Activated naive CD8-positive, alpha-beta T cell treated with anti-CD3 and anti-CD28 coated beads, Interleukin-2, amount 50 U/mL, for 16 hours (primary cell): ENCODE data around the gene CTXN3.
"Not testable (repeated sequence)": the region's sequence is repeated elsewhere in the genome, so short reads cannot be mapped to it uniquely, and the experiment has no call there.

Experiments
- DNase-seq: peaks from one replicate; pipeline ENCODE4 v3.0.0-alpha.2; 2020; ENCODE audit warnings: low read depth, low spot score

CTXN3 gene

GRCh38 chr5:127650649-127651048 is 1.8 kb downstream of the CTXN3 start:
- DNase-seq, result no peak

DNA sequence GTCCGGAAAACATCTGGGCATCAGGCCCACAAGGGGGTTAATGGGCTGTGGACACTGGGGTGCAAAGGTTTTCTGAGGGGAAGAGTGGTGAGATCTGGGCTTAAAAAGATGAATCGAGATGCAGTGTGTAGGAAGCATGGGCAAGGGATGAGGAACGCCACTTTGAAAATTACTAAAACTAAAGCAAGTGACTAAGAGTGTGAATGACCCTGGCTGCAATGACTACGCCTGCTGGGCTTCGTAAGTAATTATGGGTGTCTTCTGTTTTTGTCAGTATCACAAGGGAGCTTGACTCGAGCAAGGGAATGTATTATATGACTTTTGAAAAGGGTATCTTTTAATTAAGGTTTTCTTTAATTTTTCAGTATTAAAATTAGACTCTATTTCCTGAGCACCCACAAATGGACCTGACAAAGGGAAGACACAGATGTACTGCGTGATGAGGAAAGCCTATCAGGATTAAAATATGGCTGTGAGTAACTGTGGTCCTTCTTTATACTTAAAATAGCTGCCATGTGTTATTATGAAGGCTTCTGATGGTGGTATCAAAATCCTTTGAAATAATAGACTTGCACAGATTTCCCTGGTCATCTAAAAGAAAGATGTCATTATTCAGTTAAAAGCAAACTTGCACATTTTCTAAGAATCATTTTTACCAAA is 4.2 kb downstream of the CTXN3 start:
- no peak for DNase-seq

DNA sequence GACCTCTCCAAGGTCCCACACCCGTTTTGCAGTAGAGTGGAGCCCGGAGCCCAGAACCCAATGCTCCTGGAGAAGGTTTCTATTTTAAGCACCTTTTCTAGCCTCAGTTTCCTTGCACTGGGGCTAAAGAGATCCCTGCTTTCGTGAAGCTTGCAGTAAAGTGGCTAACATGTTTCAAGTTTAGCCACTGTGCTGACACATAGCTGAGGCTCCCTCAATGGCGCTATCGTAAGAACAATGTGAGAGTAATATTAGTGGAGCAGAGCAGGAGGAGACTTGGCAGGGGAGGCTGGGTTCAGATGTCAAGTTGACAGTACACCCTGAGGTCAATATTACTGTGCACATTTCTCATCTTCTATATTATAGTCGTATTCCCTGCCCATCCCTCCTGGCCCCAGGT is 7.9 kb downstream of the CTXN3 start:
- DNase-seq, result no peak

DNA sequence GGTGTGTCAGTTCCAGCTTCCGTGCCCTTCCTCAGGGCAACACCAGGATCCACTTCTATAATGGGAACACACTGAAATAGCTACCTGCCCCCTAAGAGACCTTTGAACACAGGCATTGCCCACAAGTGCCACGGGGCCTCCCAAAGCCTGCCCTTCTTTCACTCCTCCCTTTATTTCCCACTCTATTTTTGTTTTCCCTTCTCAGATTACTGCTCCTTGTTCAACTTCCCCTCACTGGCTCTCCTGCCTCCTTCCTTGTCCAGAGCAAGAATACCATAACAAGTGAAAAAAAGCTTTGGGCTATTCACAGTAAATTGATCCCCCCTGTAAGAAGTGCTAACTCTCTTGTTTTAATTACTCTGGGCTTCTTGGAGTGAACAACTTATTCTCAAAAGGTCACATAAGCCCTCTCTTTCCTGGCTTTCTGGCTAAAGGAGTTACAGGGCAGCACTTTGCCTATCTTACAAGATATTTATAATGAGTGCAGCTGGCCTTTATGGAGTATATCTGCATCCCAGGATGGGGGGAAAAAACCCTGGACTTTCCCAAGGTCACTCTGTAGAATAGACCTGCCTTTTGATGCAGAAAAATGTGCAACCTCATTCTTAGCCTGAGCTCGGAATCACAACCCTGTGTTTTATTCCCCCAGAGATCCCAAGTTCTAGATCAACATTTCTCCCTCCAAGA is 11.3 kb downstream of the CTXN3 start:
- DNase-seq, result no peak

DNA sequence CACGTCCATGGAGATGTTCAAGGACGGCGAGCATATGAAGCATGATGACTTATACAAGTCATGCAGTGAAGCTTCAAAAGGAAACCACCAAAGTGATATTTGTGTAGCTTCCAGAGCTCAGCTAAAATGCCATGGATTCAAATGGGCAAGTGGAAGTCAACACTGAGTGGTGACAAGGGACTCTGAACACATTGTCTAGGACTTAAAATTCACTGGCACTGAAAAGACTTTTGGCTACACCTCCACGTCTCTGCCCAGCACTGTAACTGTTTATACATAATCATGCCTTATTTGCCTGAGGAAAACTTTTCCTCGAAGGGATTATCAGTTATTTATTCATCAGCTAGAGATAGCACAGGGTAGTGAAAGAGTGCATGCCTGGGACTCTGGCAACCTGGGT is 15.2 kb downstream of the CTXN3 start:
- DNase-seq, result no peak

DNA sequence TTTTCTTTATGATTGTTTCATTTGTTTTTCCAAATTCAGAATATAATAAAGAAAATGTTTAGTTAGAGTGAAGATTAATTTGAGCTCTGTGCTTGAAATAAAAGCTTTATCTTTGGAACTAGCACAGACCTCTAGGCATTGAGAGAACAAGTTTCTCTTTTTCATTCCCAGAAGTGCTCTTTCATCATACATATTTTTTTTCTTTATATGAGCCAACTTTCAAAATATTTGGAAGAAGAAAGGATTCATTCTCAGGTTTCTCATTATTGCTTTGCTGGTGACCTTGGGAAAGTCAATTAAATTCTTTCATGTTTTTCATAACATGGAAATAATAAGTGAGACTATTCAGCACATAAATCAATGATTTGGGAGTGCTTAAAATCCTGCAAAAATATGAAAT is 16.8 kb downstream of the CTXN3 start:
- DNase-seq, result no peak

DNA sequence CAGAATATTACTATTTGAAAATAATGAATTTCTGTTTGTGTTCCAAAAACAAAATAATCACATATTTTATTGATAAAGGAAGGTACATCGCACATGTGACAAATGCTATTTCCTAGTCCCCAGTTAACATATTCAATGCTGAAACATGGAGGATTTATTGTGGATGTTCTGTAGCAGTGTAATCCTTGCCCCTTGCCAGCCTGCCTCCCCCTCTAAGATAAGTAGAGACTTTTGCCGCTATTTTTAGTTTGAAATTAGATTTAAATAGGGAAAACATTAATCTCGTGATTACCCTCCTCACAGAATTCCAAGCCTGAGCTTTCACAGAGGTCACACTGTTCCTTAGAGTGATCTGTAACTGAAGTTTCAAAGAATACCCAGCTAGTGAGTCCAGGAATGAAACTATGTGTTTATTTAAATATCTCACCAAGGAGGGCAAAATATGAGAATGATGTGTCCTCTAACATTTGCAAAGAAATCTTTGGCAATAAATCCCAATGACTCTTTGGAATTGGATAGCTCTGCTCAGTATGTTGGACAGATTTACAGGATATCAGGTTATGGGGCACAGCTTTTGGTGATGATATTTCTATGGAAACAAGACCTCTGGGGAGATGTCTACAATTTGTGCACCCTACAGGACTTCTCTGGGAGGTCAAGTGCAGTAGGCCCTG is 17.3 kb downstream of the CTXN3 start:
- no peak for DNase-seq

DNA sequence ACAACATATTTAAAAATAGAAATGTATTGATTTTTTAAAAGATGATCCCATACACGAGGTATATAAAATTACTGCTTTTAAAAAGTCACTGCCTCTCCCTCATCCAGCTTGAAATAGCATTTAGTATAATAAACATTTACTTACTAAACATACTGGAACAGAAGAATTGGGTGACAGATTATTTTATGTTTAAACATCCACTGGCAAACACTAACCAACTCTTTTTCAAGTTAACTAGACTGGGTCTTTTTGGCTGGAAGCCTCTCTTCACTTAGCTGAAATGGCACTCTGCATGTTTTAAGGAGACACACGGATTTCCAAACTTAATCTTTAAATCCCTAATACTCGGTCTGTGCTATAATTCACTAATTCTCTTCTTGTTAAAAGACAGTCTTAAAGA is 19.0 kb downstream of the CTXN3 start:
- DNase-seq, result no peak

GRCh38 chr5:127671218-127671617 is 22.3 kb downstream of the CTXN3 start:
- DNase-seq, result no peak

- DNase-seq, result no peak
Measured at GRCh38 chr5:127673117-127673800, 24.4 kb downstream of the CTXN3 start.

DNA sequence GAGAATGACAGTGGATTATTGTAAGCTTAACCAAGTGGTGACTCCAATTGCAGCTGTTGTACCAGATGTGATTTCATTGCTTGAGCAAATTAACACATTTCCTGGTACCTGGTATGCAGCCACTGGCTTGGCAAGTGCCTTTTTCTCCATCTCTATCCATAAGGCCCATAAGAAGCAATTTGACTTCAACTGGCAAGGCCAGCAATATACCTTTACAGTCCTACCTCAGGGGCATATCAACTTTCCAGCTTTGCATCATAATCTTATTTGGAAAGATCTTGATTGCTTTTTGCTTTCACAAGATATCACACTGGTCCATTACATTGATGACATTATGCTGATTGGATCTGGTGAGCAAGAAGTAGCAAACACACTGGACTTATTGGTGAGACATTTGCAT is 28.1 kb downstream of the CTXN3 start:
- not testable (repeated sequence) for DNase-seq

DNA sequence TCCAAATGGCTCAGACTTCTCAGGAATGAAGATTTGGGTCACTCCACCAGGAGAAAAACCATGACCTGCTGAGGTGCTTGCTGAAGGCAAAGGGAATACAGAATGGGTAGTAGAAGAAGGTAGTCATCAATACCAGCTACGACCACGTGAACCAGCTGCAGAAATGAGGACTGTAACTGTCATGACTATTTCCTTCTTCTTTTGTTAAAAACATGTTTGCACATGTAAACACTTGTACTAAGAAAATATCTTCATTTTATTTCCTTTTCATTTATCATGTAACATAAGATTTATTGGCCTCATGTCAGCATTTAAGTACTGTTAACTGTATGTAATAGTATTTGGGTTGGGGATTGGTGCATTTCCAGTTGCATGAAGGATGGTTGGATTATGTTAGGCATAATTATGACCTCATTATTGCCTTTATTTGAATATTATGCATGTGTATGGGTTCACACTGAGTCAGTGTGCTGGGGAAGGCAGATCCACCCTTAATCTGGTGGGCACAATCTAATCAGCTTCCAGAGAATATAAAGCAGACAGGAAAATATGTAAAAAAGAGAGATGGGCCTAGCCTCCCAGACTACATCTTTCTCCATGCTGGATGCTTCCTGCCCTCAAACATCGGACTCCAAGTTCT is 30.9 kb downstream of the CTXN3 start:
- DNase-seq, result not testable (repeated sequence)

DNA sequence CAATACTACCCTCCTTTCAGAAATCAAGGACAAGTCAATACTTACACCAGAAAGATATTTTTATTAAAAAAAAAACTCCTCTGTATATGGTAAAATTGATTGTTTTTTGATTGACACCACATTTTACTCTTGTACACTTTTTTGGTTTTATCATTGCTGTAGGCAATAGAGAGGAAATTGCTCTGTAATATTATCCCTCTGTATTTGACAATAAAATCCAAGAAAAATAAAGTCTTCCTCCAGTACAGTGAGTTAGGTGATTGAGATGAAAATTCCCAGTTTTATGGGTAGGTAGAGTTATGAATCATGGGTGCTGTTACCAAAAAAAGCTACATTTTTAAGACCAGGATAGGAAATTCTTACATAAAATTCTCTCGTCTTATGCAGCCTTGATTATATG is 31.7 kb downstream of the CTXN3 start:
- DNase-seq, result no peak

DNA sequence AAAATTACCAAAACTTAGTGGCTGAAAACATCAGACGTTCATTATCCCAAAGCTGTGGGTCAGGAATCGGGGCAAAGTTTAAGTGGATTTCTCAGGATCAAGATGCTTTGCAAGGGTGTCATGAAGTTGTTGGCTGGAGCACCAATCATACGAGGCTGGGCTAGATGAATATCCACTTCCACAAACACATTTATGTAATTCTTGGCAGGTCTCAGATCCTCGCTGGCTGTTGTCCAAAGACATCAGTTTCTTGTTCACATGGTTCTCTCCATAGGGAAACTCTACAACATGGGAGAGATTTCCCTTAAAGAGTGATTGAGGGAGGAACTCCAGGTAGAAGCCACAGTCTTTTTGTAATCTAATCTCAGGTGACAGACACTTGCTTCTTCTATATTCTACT is 34.1 kb downstream of the CTXN3 start:
- no peak for DNase-seq

DNA sequence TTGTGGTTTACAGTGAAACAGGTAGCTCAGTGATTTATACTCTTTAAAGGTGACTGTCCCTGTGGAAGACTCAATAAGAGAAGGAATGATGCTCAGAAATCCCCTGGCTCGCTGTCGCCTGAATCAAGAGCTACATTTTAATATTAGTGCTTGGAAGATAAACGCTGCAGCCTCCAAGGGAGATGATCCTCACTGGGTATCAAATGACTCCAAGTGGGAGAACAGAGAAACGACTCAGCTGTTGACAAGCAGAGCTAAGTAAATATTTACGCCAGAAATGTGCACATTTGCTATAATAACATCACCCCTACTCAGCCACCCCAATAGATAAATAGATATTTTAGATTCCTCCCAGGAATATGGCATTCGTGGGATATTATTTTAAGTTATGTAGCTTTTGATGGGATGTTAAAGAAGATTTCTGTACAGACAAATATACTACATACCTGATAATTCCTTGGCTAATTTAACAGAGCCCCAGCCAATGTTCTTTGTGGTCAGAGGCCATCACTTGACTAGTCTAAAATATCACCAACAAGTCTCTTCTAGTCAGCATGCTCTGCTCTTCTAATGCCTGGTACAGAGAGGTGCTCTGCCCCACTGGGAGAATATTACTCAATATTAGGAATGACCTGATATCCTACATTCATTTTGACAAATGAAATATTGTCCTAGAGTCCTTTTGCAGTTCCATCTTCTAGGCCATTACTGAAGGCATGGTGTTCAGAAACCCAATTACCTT is 36.0 kb downstream of the CTXN3 start:
- DNase-seq, result no peak

DNA sequence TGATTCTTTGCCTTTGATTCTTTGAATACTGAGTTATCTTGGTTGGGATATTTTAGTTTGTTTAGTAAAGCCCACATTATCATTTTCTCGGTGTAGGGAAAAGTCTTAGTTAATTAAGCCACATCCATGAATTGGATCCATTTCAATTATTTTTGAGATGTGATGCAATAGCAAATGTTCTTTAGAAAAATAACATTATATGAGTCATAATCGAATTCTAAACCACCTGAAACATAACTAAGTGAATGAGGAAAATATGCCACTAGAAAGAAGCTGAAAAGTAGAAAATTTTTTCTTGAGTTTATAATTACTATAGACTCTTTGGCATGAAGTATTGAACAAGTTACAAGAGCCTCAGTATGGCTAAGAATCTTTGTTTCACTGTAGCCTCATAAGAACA is 36.8 kb downstream of the CTXN3 start:
- DNase-seq, result no peak

DNA sequence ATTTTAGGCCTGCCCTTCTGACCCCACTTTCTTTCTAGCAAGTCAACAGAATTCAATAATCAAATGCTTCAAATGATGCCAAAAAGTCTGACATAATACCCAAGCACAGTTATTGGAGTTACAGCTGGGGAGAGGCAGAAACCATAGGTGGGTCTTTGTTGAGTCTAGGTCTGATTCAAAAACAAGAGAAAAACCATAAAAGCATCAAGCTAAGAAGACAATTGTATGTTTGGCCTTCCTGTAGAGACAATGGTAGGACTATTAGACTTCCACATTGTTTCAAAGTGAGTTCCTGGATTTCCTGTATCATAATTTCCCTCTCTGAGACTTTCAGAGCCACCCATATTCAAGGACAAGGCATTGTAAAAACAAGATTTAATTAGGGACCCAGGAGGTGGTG is 37.5 kb downstream of the CTXN3 start:
- no peak for DNase-seq

- no peak for DNase-seq
Measured at GRCh38 chr5:127694518-127695171, 45.8 kb downstream of the CTXN3 start.

DNA sequence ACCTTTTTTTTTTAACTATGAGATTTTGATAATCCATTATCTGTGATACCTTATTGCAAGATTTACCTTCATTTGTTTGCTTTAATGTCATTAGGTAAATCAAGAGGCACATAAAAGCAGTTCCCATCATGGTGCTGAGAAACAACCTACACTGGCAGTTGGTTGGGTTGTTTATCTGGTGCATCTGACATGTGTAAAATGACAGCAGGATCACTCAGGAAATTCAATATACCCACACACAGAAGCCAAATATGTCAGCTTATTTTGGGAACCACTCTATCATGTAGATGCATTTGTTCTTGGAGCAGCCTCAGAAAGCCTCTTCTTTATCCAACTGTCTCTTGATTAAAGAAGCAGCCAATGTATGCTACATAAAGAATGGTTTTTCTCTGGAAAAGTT is 46.5 kb downstream of the CTXN3 start:
- DNase-seq, result no peak

DNA sequence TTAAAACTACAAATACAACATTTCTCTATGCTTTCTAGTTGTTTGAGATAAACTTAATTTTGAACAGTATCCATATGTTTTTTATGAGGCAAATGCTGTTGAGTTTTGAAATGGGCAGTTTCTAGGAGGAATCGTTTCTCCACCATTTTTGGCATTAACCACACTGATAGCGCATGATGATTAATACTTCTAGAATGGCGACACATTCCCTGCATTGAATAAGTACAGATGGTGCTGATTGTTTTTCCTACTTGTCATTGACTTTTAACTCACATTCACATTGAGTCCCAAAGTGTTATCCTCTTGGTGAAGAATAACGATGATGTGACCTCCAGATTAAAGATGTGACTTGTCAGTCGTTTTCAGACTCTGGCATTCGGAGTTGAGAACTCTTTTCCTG is 47.8 kb downstream of the CTXN3 start:
- DNase-seq, result no peak
